LoVo (cell line): ENCODE measurements around the gene CNTROB.
A peak's percentile ranks its signal among the peaks of the same experiment; 100 is the strongest.

Source experiments
- DNase-seq: peaks from one replicate; pipeline ENCODE4 v3.0.0-alpha.2; 2016; ENCODE audit warnings: low spot score

CNTROB gene

GRCh38 chr17:7903154-7904103, 28.6 kb upstream of the CNTROB start:
- no peak for DNase-seq

- no peak for DNase-seq
These were observed 22.9 kb upstream of the CNTROB start for GRCh38 chr17:7909089-7909488.

DNA sequence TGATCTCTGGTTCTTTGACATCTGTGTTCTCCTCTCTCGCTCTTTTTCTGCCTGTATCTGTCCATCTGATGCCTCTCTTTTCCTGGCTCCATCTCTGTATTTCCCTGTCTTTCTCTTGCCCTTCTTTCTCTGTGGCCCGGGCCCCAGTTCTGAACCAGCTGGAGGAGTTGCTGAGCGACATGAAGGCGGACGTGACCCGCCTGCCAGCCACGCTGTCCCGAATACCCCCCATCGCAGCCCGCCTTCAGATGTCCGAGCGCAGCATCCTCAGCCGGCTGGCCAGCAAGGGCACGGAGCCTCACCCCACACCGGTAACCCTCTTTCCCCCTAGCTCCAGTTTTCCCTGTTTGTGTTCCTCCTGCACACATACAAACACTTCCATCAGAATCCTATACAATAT, 21.7 kb upstream of the CNTROB start:
- DNase-seq: no peak

DNA sequence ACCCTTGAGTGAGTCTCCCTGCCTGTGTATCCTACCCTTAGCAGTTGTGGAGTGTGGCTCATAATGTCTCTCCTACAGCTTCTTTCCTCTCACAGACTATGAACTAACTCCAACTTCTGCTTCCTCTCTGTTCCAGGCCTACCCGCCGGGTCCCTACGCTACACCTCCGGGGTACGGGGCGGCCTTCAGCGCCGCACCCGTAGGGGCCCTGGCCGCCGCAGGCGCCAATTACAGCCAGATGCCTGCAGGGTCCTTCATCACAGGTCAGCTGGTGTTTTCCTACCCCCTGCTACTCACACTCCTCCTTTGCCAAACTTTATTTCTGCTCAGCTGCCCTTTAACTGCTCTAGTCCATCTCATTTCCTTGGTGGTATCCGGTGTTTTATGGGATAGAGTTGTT, 21.3 kb upstream of the CNTROB start:
- no peak for DNase-seq

- DNase-seq: no peak
These were observed 20.9 kb upstream of the CNTROB start for GRCh38 chr17:7911116-7911515.

DNA sequence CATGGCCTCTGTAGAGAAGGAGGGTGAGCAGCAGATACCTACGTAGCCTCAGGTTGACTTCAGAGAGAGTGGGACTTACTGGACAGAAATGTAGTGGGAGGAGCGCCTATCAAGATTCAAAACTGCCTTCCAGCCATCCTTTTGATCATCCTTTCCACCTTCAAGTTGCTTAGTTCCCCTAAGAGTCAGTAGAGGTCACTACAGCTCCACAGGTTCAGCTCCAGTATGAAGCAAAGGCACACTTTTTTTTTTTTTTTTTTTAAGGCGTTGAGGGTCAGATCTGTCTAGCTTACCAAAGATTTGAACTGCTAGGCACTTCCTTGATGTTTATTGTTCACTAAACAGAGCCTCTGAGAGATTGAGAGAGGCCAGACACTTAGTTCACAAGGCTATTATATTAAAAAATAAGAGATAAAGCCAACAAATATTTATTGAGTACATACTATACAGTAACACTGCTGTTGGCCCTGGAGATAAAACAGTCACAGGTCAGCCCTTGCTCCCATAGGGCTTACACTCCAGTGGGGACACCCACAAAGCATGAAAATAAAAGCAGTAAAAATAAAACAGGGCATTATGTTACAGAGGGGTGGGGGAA, 19.0 kb upstream of the CNTROB start:
- peak; percentile 66 for DNase-seq

DNA sequence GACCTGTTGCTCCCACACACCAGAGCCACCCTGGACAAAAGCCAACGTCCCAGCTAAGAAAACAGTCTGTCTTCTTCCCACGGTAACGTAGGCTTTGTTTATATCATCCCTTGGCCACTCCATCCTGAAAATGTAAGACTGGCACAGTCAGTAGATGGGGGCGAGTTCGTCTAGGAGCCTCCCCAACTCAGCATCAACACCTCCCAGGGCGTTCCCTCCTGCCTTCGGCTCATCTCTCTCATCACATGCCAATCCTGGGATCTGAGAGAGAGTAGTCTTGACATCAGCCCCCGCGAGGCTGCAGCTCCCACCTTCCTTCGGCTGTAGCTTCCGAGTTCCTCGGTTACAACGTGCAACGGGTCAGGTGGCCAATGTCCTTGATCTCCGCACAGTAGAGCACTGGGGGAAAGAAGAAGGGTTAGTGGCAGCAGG, 16.8 kb upstream of the CNTROB start:
- no peak for DNase-seq

- DNase-seq: peak; percentile 93
These were observed 16.2 kb upstream of the CNTROB start, which contains the start of gene RNF227 for GRCh38 chr17:7915611-7916384. TSS of gene RNF227 (minus strand) at chr17:7916289. CDS start at chr17:7916195, 94 bp downstream.

DNA sequence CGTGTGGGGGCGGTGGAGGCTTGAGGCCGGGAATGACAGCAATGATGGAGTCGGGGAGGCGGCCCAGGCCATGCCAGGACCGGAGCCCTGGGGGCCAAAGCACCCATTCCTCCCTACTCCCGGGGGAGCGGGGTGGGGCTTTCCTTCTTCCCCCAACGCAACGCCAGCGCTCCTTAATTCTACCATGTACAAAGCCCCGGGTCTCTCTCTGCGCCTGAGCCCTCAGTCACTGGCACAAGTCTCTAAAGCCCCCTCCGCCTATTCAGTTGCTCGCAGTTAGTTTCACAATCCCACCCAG, 15.7 kb upstream of the CNTROB start:
- DNase-seq: no peak

DNA sequence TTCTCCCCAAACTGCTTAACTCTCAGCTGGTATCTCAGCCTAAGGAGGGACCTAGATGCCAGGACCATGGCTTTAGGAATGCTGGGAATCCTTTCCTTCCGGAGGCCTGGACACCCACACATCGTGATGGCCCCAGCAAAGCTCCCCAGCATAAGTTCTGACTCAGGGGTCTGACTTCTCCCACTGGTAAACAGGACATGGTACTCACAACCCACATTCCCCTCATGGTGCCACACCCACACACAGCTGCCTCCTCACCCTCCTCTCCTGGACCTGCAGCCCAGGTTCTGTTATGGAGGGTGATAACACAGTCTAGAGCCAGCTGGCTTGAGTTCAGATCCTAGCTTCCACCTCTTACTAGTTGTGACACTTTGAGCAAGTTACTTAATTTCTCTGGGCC, 15.2 kb upstream of the CNTROB start:
- no peak for DNase-seq

DNA sequence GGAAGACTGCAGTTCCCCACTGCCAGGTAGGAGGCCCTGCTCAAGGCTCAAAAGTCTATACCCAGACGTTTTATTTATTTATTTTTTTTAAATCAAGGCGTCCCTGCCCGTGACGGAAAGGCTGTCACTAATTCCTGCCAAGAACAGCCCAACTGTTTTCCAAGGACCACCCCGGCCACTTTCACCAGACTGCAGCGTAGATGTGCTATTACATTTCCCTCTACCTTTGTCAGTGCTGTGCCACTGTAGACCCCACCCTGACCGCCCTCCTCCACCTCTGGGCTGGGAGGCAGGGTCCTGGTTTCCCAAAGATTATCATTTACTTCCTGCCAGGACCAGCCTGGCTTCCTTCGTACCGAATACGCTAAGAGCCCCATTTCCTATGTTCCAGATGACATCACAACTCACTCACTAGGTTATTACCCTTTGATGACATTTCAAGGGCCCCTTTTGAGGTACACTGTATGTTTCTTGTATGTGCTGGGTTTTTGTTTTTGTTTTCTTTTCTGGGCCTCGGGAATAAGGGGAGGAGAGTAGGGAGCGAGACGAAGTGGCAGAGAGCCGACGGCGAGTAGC, 9.6 kb upstream of the CNTROB start:
- no peak for DNase-seq

- no peak for DNase-seq
These were observed 9.0 kb upstream of the CNTROB start for GRCh38 chr17:7922845-7923628.

DNA sequence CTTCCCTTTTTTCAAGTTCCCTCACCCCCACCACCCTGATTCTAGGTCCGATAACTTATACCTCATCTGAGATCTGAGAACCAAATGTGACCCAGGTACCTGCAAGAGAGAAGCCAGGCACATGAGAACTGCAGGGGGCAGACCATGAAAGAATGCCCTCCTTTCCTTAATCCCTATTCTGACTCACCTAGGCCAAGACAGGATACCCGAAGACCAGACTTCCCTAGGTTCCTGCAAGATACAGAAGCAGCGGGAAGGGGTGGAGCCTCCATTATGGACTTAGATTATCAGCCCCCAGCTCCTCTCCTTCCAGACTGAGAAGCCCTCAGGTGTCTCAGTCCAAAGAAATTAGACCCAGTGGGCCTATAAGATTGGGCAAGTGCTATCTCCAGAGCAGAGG, 4.4 kb upstream of the CNTROB start:
- no peak for DNase-seq

DNA sequence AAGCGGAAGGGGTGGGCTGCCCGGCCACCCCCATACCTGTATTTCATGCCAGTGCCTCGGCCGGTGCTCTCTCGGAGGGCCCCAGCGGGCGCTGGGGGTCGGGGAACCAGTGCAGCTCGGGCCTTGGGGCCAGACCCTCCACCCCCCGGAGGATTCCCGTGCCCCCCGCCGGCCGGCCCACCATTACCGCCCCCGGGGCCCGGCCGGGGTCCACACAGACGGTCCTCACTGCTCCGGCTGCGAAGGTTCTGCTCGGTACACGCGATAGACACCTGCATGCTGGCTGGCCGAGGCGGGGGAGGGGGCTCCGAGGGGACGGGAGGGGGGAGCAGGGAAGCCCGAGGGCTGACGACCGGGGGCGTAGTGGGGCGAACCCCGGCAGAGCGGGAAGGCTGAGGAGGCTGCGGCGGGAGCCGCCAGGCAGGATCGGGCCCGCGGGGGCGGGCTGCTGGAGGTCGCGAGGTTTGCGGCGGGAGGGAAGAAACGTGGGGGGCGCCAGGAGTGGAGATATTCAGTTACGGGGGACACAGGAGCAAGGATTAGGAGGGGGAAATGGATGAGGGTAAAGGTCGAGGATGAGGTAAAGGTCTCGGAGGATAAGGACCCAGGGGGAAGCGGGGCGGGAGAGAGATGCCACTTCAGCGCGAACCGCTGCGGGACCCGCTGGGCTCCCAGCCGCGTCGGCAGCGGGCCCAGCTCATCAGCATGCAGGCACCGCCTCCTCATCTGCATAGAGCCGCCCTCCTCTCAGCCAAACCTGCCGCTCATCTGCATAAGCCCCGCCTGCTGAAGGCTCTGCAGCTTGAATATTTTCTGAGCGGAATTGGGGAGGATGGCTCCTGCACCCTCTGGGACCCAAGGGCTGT, 2.6 kb upstream of the CNTROB start, which contains the start of gene KCNAB3:
KCNAB3 (minus strand) TSS at position 699 of the 866 bp plus-strand sequence; CDS start at position 278, 421 bp downstream.
- DNase-seq: no peak

DNA sequence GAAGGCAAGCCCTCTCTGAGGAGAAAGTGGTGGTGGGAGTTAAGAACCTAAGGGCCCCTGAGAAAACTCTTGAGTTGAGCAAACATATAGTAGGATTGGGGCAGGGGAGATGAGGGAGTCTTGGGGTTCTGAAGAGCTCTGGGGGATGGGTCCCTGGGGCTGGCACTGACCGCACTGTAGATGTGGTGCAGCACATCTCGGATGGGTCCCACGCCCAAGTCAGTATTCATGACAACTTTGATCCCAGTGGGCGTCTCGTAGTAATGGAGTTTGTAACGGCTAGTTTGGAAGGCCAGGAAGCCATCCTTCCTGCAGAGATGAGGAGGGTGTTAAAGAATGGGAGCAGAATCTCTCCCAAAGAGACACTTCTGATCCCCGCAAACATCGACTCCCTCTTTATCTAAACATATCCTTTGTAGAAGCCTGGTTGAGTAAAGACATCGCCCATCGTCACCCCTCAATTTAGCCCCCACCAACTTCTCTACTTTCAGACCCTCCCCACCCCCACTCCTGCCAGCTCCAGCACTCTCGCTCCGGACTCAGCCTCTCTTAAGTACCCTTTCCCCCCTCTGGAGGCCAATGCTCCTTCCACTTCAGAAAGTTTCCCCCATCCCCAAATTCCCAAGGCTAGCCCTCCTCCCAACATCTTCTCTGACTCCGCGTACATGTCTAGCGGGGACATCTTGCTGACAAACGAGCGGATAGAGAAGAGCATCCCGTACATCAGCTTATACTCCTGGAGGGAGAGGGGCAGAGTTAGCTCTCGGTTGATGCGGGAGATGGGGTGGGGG, 970 bp upstream of the CNTROB start:
- no peak for DNase-seq

DNA sequence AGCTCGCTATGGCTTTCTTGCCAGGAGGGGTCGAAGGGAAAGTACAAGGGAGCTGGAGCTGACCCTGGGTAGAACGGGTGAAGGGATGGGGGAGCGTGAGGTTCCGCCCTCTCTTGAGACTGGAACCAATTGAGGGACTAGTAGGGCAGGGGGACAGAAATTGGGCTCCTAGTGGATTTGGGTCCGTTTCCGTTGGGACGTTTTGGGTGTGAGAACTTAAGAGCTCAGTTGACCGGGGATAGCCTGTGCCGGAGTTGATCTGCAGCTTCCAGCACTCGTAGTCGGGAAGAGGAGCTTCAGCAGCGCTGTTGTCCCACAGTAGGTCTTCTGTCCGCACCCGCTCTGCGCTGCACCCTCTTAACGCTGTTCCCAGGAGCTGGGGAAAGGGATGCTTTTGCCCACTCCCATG, 481 bp downstream of the CNTROB start:
- peak; percentile 33 for DNase-seq

- peak; percentile 48 for DNase-seq
These were observed 943 bp downstream of the CNTROB start for GRCh38 chr17:7932949-7933348.

DNA sequence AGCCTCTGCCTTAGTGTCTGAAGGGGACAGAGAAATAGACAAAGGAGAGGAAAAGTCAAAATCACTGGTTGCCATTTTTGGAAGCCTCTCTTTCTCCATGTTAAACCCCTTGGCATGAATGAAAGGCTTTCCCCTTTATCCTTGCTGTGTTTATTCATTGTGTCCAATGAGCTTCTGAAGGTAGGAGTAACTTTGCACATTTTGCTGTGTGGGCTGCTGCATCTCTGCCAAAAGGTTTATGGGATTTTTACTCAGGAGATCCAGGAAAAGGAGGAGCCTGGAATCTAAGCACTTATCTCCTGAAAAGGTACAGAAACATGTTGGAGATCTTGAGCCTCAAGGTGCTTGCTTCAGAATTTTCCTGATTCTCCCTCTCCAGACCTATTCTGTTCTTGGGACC, 3.9 kb downstream of the CNTROB start:
- DNase-seq: no peak

DNA sequence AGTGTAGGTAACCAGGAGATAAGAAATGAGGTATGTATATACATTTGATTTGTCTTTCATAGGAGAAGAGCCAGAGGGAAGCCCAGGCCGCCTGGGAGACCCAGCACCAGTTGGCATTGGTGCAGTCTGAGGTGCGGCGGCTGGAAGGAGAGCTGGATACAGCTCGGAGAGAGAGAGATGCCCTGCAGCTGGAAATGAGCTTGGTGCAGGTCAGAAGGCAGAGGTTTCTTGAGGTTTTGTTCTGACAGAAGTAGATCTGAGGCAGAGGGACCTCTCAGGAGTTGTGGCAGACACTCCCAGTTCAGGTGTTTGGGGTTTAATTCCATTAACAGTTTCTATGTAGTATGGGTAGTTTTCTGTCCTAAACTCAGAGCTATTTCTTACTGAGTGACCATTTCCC, 8.0 kb downstream of the CNTROB start:
- no peak for DNase-seq

DNA sequence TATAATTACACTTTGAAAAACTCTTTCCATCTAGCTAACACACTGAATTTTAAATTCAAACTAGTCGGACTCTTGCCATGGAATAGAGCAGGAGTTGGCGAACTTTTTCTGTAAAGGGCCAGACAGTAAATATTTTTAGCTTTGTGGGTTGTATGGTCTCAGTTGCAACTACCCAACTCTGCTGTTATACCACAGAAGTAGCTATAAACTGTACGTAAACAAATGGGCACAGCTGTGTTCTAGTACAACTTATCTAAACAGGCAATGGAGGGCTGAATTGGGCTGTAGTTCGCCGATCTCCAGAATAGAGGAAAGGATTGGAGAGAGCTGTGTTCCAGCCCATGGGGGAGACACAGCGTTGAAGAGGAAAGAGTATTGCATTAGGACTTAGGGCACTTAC, 8.7 kb downstream of the CNTROB start:
- no peak for DNase-seq
